ENCODE data around the gene NDUFS2. TPM values are rescaled to one million over a fixed set of nuclear protein-coding genes. Genes with fewer than 3 reads are reported as not detected.
A peak's percentile ranks its signal among the peaks of the same experiment; 100 is the strongest.

NDUFS2 gene
- total and polyA plus RNA-seq, 9 of the 15 experiments (the other 6 are each of a cell fraction or from before 2014, with no cell fraction given): 70.0 to 176 (median 141) TPM

GRCh38 chr1:161160671-161161145 is 41.5 kb upstream of the NDUFS2 start:
- no peaks in the 10 kb centered on the region for H3K9me1 ChIP-seq (ENCODE audit: control insufficient read depth, insufficient read depth, low read length)
- H3K79me2 ChIP-seq (ENCODE audit: control insufficient read depth, insufficient read depth, low read length): peaks cover 58% of the 10 kb centered on the region
- H3K4me2 ChIP-seq (ENCODE audit: insufficient read depth, low read length): peak overlapping the region; percentile 95
- H3K27me3 ChIP-seq (ENCODE audit: control insufficient read depth in 2 of 2, insufficient read depth in 2 of 2, low read length in 2 of 2): no peaks in the 10 kb centered on the region
- POLR2A ChIA-PET: interaction anchor here (1.1 to 1.7 kb wide), 3 partner anchors 13 to 141 kb away, joined by 3 to 4 read pairs (median 4); no protein-coding TSS in a partner anchor
- peaks cover 60 to 63% of the 10 kb centered on the region in 2 experiments for H3K4me1 ChIP-seq (replicated peaks in 1 of 2; ENCODE audit: control insufficient read depth in 2 of 2, insufficient read depth in 2 of 2, low read length in 2 of 2)
- in situ Hi-C loops (cut with MboI) (no loop called here), intact Hi-C loops (cut with micrococcal nuclease) (no loop called here)
- WGBS (ENCODE audit: insufficient coverage, low coverage, missing lambda C conversion rate): 90% methylated on average over 18 of the region's 22 CpGs
- peaks cover 69% of the 10 kb centered on the region for H3K36me3 ChIP-seq (ENCODE audit: control insufficient read depth, insufficient read depth, low read length)
- BruUV-seq (replicated peaks): no TSS peak
- peak overlapping the region; percentile 75; the same call in 1 of the 2 replicates for H3K4me3 ChIP-seq
- DNase-seq (ENCODE audit: extremely low read depth in 1 of 4, low spot score in 3 of 4) (no peak), FAIRE-seq (no peak), ATAC-seq (no peak)
- no peaks in the 10 kb centered on the region for H3K9me3 ChIP-seq (replicated peaks; ENCODE audit: control insufficient read depth, insufficient read depth, low read depth, low read length)
- no peak for TF ChIP-seq ZNF224 (CRISPR knock-in tag; IDR thresholded peaks at IDR 0.05)
- TF ChIP-seq RBFOX2 (IDR thresholded peaks at IDR 0.05; ENCODE audit: low read depth, low read length): peak; percentile 48; the same call in 1 of the 2 replicates
- TF ChIP-seq STAG1 (CRISPR knock-in tag; IDR thresholded peaks at IDR 0.05; ENCODE audit: borderline replicate concordance): 0 out of 2 replicates have a peak, but pooled peaks have one; percentile 12
- TF ChIP-seq, protein P1, sequence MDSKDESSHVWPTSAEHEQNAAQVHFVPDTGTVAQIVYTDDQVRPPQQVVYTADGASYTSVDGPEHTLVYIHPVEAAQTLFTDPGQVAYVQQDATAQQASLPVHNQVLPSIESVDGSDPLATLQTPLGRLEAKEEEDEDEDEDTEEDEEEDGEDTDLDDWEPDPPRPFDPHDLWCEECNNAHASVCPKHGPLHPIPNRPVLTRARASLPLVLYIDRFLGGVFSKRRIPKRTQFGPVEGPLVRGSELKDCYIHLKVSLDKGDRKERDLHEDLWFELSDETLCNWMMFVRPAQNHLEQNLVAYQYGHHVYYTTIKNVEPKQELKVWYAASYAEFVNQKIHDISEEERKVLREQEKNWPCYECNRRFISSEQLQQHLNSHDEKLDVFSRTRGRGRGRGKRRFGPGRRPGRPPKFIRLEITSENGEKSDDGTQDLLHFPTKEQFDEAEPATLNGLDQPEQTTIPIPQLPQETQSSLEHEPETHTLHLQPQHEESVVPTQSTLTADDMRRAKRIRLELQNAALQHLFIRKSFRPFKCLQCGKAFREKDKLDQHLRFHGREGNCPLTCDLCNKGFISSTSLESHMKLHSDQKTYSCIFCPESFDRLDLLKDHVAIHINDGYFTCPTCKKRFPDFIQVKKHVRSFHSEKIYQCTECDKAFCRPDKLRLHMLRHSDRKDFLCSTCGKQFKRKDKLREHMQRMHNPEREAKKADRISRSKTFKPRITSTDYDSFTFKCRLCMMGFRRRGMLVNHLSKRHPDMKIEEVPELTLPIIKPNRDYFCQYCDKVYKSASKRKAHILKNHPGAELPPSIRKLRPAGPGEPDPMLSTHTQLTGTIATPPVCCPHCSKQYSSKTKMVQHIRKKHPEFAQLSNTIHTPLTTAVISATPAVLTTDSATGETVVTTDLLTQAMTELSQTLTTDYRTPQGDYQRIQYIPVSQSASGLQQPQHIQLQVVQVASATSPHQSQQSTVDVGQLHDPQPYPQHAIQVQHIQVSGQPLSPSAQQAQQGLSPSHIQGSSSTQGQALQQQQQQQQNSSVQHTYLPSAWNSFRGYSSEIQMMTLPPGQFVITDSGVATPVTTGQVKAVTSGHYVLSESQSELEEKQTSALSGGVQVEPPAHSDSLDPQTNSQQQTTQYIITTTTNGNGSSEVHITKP (IDR thresholded peaks at IDR 0.05; ENCODE audit: partially characterized antibody): peak; percentile 98
- peak; percentile 47; the same call in 1 of the 2 replicates for TF ChIP-seq POLR2G (IDR thresholded peaks at IDR 0.05; ENCODE audit: low read depth, low read length)
- TF ChIP-seq ATF7 (IDR thresholded peaks at IDR 0.05): peak; percentile 63
- peak in 1 of 2 experiments; percentile 92; a peak in 2 of 4 replicates for TF ChIP-seq NONO (IDR thresholded peaks at IDR 0.05; ENCODE audit: low read depth in 2 of 2, low read length in 1 of 2)
- TF ChIP-seq FOXK2 (conservative IDR thresholded peaks at IDR 0.05 in 1 of 2, IDR thresholded peaks at IDR 0.05 in 1 of 2; ENCODE audit: low read depth in 2 of 2): peak in 1 of 2 experiments; percentile 53; a peak in 2 of 4 replicates
- TF ChIP-seq, protein P2, sequence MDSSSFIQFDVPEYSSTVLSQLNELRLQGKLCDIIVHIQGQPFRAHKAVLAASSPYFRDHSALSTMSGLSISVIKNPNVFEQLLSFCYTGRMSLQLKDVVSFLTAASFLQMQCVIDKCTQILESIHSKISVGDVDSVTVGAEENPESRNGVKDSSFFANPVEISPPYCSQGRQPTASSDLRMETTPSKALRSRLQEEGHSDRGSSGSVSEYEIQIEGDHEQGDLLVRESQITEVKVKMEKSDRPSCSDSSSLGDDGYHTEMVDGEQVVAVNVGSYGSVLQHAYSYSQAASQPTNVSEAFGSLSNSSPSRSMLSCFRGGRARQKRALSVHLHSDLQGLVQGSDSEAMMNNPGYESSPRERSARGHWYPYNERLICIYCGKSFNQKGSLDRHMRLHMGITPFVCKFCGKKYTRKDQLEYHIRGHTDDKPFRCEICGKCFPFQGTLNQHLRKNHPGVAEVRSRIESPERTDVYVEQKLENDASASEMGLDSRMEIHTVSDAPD (CRISPR knock-in tag; IDR thresholded peaks at IDR 0.05): no peak
- CTCF ChIA-PET (ENCODE audit: low intra/inter-chr PET ratio): no interaction called here
- no peak overlapping the region for H2AFZ ChIP-seq (ENCODE audit: low read depth, low read length)
- H3K27ac ChIP-seq (ENCODE audit: extremely low read depth, low read depth, low read length): peak overlapping the region; percentile 78; the same call in 2 of the 3 replicates
- no peaks in the 10 kb centered on the region for H4K20me1 ChIP-seq (replicated peaks; ENCODE audit: control insufficient read depth, insufficient read depth, low read length)
- peak overlapping the region; percentile 65 to 88 for H3K9ac ChIP-seq (ENCODE audit: insufficient read depth in 1 of 2, low read depth in 2 of 2, low read length in 2 of 2)
